Mesothelial cell of epicardium (in vitro differentiated cells): Measurements from ENCODE around the gene USP28. TPM values are rescaled to one million over a fixed set of nuclear protein-coding genes. Genes with fewer than 3 reads are reported as not detected.
"Not testable (repeated sequence)": the region's sequence is repeated elsewhere in the genome, so short reads cannot be mapped to it uniquely, and the experiment has no call there.

Experiments
- DNase-seq, 2 experiments: peaks; one replicate each; pipeline ENCODE4 v3.0.0; 2021; ENCODE audit warnings: low spot score in 2 of 2; ENCODE audit not compliant: unreplicated experiment in 2 of 2
- H3K27ac Mint-ChIP-seq: 2 replicates; pipeline ENCODE4 v1.8.0; 2021; ENCODE audit warnings: mixed read lengths
- H3K27me3 Mint-ChIP-seq: 2 replicates; pipeline ENCODE4 v1.8.0; 2021; ENCODE audit warnings: low read depth, mixed read lengths
- H3K36me3 Mint-ChIP-seq: 2 replicates; pipeline ENCODE4 v1.8.0; 2021; ENCODE audit warnings: mixed read lengths
- H3K4me1 Mint-ChIP-seq: 2 replicates; pipeline ENCODE4 v1.8.0; 2021; ENCODE audit warnings: mixed read lengths
- H3K4me3 Mint-ChIP-seq: 2 replicates; pipeline ENCODE4 v1.8.0; 2021; ENCODE audit warnings: mild to moderate bottlenecking, moderate library complexity, mixed read lengths
- H3K9me3 Mint-ChIP-seq: 2 replicates; pipeline ENCODE4 v1.8.0; 2021; ENCODE audit warnings: mixed read lengths
- total RNA-seq: library from RNA; stranded (reverse); gene quantifications from 3 replicates; pipeline ENCODE4 v1.2.1, GENCODE V29; 2021
- TF ChIP-seq, protein P1 (sequence below): fragments of 200-600 bp; sonication (generic); IDR thresholded peaks from one replicate; pipeline ENCODE4 v1.5.0; 2021; ENCODE audit warnings: antibody characterized with exemption; ENCODE audit not compliant: unreplicated experiment

The USP28 gene
- total RNA-seq, 1 donor from 2014 or later = 42.3 TPM

DNA sequence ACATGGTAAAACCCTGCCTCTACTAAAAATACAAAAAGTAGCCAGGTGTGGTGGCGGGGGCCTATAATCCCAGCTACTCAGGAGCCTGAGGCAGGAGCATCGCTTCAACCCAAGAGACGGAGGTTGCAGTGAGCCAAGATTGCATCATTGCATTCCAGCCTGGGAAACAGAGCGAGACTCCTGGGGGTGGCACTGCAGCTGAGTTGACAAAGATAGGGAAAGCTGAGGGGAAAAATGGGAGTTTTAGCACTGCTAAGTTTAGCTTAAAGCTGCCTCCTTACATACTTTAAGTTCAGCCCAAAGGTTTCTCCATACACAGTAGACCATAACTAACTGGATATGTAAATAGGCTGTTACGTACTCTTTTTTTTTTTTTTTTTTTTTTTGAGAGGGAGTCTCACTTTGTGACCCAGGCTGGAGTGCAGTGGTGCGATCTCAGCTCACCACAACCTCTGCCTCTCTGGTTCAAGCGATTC lies 9.0 kb upstream of the USP28 start:
- H3K36me3 Mint-ChIP-seq = no peaks in the 10 kb centered on the region
- no peak overlapping the region for H3K27ac Mint-ChIP-seq

GRCh38 chr11:113881856-113882255 lies 6.5 kb upstream of the USP28 start:
- Mint-ChIP-seq H3K9me3 (peaks cover 4% of the 10 kb centered on the region), H3K36me3 (no peaks in the 10 kb centered on the region), H3K4me3 (no peak overlapping the region), H3K27me3 (no peaks in the 10 kb centered on the region), H3K27ac (no peak overlapping the region), H3K4me1 (peaks cover 9% of the 10 kb centered on the region)
- TF ChIP-seq, protein P1, sequence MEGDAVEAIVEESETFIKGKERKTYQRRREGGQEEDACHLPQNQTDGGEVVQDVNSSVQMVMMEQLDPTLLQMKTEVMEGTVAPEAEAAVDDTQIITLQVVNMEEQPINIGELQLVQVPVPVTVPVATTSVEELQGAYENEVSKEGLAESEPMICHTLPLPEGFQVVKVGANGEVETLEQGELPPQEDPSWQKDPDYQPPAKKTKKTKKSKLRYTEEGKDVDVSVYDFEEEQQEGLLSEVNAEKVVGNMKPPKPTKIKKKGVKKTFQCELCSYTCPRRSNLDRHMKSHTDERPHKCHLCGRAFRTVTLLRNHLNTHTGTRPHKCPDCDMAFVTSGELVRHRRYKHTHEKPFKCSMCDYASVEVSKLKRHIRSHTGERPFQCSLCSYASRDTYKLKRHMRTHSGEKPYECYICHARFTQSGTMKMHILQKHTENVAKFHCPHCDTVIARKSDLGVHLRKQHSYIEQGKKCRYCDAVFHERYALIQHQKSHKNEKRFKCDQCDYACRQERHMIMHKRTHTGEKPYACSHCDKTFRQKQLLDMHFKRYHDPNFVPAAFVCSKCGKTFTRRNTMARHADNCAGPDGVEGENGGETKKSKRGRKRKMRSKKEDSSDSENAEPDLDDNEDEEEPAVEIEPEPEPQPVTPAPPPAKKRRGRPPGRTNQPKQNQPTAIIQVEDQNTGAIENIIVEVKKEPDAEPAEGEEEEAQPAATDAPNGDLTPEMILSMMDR = no peak
- no peak for DNase-seq

More for the DNA sequence above, 9.0 kb upstream of the USP28 start:
- Mint-ChIP-seq H3K9me3 (peaks cover 4% of the 10 kb centered on the region), H3K4me1 (peaks cover 9% of the 10 kb centered on the region), H3K27me3 (no peaks in the 10 kb centered on the region), H3K4me3 (no peak overlapping the region)
- TF ChIP-seq, protein P1 = no peak
- no peak for DNase-seq

GRCh38 chr11:113880971-113881370 lies 5.6 kb upstream of the USP28 start:
- H3K36me3 Mint-ChIP-seq = no peaks in the 10 kb centered on the region
- DNase-seq = no peak
- H3K27me3 Mint-ChIP-seq = no peaks in the 10 kb centered on the region
- H3K4me1 Mint-ChIP-seq = peaks cover 17% of the 10 kb centered on the region
- TF ChIP-seq, protein P1 = no peak
- H3K27ac Mint-ChIP-seq = no peak overlapping the region
- no peak overlapping the region for H3K4me3 Mint-ChIP-seq
- H3K9me3 Mint-ChIP-seq = peaks cover 4% of the 10 kb centered on the region

GRCh38 chr11:113879446-113879845 lies 4.1 kb upstream of the USP28 start:
- not testable (repeated sequence) for H3K27ac Mint-ChIP-seq, DNase-seq, H3K36me3 Mint-ChIP-seq, H3K9me3 Mint-ChIP-seq, H3K4me3 Mint-ChIP-seq, H3K27me3 Mint-ChIP-seq
- peaks cover 19% of the 10 kb centered on the region for H3K4me1 Mint-ChIP-seq

DNA sequence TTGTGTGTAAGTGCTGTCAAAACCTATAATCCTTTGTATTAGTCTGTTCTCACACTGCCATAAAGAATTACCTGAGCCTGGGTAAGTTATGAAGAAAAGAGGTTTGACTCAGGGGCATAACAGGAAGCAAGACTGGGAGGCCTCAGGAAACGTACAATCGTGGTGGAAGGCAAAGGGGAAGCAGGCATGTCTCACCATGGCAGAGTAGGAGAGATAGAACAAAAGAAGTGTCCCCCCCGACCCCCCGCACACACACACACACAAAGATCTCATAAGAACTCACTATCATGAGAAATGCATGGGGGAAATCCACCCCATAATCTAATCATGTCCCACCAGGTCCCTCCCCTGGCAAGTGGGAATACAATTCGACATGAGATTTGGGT lies 2.3 kb upstream of the USP28 start:
- Mint-ChIP-seq H3K4me3 (no peak overlapping the region), H3K9me3 (peaks cover 4% of the 10 kb centered on the region), H3K36me3 (no peaks in the 10 kb centered on the region), H3K27ac (no peak overlapping the region), H3K27me3 (no peaks in the 10 kb centered on the region), H3K4me1 (peaks cover 27% of the 10 kb centered on the region)
- TF ChIP-seq, protein P1 = no peak
- DNase-seq = no peak

DNA sequence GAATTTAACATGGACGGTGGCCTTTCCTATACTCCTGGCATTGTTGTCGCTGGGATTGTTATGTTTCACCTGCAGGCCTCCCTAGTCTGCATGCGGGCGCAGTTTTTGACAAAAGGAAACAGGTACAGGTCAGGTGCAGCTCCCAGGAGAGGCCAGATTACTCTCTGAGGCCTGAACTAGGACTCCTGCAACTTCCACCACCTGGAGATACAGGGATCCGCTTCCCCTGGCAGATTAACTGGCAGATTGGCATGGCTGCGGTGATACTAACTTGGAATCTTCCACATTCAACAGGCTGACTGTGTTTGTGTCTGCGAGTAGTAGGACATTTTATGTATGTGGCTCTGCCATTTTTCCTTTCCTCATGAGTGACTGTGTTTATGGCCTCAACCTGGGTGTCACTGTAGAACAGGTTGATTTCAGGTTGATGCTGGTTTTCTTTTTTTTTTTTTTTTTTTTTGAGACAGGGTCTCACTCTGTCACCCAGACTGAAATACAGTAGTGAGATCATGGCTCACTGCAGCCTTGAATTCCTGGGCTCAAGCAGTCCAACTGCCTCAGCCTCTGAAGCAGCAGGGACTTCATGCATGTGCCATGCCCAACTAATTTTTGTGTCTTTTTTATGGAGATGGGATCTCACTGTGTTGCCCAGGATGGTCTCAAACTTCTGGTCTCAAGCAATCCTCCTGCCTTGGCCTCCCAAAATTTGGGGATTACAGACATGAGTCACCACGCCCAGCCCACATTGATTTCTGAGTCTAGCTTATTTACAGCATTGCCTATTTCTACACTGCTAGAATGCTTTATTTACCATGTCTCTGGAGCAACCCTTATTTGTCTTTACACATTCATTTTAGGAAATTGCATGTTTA lies 1.7 kb upstream of the USP28 start:
- H3K4me3 Mint-ChIP-seq = peak overlapping the region; percentile 89
- no peak for DNase-seq
- H3K27ac Mint-ChIP-seq = no peak overlapping the region
- H3K9me3 Mint-ChIP-seq = peaks cover 4% of the 10 kb centered on the region
- peaks cover 32% of the 10 kb centered on the region for H3K4me1 Mint-ChIP-seq
- no peaks in the 10 kb centered on the region for H3K27me3 Mint-ChIP-seq
- TF ChIP-seq, protein P1 = no peak
- H3K36me3 Mint-ChIP-seq = no peaks in the 10 kb centered on the region
